GM21360 (cell line): ENCODE results near the gene MYBPC3.
A peak's percentile ranks its signal among the peaks of the same experiment; 100 is the strongest.

Experiments
- ATAC-seq: cut with Tn5 transposase; IDR thresholded peaks from one replicate; pipeline ENCODE4 v1.9.1; 2021; ENCODE audit warnings: mild to moderate bottlenecking, moderate library complexity; ENCODE audit not compliant: unreplicated experiment

Gene MYBPC3

DNA sequence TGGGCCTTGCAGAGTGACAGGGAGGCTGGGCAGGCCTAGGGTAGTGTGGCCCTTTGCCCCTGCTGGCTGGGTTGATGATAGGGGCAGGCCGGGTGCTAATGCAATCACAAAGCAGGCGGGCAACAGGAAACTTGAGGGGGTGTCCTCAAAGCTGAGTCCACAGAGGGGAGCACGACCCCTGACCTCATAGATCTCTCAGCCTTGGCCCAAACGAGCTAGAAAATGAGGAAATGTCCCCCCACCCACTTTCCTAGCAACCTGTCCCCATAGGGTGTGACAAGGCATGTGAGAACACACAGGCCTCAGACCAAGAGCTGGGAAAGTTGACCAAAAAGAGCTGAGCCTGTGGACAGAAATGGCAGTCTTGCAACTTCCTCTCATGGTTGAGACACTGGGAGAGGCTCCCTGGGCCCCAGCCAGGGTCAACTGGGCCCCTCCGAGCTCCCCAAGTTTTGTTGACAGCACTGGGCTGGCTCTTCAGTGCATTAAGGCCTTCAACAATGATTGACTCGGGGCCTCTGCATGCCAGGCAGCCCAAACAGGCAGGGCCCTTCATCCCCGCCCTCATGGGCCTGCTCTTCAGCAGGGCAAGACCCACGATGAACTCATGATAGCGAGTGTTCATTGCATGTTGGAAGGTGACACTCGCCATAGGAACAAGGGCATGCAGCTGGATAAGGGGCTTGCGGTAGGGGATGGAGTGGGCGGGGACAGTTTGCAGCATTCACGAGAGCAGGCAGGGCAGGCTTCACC lies 35.6 kb upstream of the MYBPC3 start:
- no peak for ATAC-seq

DNA sequence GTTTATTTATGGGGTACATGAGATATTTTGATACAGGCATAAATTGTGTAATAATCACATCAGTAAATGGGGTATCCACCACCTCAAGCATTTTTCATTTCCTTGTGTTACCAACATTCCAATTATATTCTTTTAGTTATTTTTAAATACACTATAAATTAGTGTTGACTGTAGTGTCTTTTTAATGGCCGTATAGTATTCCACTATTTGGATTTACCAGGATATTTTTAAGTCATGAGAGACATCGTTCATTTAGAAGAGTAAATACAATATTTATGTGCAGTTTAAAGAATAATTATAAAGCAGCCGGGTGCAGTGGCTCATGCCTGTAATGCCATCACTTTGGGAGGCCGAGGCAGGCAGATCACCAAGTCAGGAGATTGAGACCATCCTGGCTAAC lies 32.0 kb upstream of the MYBPC3 start:
- ATAC-seq, result no peak

DNA sequence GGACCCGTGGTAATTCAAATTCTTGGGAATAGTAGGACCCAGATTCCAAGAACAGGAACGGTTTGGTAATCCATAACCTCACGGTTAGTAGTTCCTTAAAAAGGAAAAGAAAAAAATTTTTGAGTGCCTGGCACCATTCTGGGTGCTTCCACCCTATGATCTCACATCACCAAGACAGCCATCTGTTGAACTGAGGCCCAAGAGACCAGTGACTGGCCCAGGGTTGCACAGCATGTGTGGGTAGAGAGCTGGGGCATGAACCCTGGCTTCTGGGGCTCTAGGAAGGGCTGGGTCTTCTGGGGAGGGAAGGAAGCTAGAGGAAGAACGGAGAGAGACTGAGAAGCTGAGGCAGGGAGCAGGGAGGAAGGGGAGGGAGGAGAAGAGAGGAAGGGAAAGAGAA lies 30.6 kb upstream of the MYBPC3 start:
- ATAC-seq, result no peak

DNA sequence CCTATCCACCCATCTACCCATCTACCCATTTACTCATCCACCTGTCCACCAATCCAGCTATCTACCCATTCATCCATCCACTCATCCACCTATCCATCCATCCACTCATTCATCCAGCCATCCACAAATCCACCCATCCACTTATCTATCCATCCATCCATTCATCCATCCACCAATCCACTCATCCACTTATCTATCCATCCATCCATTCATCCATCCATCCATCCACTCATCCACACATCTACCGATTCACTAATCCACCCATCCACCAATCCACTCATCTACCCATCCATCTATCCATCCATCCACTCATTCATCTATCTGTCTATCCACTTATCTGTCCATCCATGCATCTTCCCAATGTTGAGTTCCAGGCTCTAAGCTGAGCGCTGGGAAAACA lies 27.6 kb upstream of the MYBPC3 start:
- no peak for ATAC-seq

DNA sequence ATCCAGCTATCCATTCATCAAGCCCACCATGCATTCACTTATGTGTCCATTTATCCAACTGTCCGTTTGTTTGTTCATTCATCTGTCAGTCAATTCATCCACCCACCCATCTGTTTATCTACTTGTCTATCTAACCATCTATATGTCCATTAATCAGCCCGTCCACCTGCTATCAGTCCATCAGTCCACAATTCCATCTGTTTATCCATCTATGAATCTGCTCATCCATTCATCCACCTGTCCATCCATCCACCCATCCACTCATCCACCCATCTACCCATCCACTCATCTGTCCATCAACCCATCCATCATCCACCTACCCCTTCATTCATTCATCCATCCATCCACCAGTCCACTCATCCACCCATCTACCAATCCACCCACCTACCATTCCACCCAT lies 26.8 kb upstream of the MYBPC3 start:
- no peak for ATAC-seq

DNA sequence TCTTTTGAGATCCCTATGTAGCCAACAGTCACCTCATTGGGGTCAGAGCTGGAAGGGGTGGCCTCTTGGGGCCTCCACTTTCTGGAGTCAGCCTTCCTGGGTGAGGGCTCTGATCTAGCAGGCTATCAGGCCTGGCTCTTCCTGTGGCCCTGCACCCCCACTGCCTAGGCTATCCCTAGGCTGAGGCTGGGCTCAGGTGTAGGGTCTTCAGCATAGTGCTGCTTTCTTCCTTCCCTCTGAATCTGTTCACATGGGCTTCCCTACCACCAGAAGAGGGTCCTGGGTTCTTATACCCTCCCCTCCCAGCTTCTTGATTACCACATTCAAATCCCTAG lies 26.3 kb upstream of the MYBPC3 start:
- peak; percentile 2 for ATAC-seq

DNA sequence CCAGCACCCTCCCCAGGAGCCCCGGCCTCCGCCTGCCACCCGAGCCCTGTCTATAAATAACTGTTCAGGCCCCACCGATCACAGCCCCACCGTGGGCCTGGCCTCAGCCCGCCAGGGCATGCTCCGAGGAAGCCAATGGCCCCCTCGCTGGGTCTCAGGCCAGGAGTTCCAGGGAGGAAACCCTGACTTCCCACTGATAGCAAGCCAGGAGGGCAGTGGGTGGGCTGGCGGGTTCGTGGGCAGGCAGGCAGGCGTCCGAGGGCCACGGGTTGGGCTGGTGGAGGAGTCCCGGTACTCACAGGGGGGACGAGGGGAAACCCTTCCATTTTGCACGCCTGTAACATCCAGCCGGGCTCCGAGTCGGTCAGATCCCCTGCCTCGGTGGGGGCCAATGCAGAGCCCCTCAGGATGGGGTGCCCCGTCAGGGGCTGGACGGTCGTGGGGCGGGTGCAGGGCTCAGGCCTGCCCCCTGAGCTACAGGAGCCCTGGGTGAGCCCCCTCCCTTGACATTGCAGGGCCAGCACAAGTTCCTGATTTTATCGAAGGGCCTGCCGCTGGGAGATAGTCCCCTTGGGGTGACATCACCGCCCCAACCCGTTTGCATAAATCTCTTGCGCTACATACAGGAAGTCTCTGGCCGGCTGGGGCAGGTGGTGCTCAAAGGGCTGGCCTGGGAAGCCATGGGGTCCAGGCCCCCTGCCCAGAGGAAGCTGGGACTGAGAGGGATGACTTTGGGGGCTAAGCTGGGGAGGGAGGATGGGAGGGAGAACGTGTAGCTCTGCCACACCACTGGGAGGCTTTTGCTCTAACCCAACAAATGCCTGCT lies 25.7 kb upstream of the MYBPC3 start, which contains the start of gene SPI1:
SPI1 (minus strand) TSS at position 538 of the 826 bp plus-strand sequence; CDS start at position 344, 194 bp downstream.
- peak; percentile 69 for ATAC-seq

DNA sequence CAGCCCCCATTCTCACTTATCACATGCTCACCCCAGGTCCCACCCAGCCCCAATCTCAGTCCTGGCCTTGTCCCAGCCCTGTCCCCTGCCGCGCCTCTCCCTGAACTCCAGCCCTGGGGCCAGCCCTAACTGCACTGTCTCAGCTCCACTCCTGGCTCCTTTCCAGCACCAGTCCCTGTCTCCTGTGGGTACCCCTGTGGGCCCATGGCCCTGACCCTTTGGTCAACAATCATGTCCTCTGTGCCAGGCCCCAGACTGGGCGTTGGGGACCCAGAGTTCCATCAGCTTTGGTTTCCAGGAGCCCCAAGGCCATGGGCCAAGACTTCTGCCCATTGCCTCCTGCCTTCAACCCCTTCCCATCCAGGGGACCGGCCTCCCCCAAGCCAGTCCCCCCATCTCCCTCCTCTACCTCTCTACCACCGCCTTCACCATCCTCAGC lies 25.1 kb upstream of the MYBPC3 start:
- ATAC-seq, result peak; percentile 2

DNA sequence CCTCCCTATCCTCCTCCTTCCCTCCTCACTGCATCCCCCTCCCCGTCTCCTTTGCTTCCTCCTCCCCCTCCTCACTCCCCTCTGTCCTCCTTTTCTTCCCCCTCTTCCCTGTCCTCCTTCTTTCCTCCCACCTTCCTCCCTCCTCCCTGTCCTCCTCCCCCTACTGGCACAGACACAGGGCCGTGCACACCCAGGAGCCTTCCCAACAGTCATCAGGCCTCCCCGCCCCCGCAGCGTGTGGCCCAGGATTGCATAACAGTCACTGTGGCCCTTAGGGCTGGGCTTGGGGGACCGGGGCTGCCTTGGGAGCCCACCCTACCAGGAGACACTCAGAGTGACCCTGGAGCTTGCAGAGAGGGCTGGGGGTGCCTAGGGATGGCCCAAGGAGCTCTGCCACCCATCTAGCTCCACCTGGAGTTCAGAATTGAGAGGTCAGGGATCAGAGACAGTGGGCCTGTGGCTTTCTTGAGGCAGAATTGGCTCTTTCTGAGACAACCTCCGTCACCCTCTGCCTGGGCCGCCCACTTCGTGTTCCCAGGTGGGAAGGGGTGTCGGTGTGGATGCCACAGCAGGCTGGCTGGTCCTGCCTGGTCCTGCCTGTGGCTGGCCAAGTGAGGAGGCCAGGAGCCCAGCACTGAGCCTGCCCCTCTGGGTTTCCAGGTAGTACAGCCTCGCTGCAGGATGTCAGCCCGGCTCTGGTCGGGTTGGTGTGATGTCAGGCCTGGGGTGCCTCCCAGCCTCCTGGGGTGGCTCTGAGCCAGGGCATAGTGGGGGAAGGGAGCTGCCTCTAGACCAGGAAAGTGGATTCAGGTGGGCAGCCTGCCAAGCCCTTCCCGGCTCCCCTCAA lies 24.2 kb upstream of the MYBPC3 start:
- ATAC-seq, result no peak

DNA sequence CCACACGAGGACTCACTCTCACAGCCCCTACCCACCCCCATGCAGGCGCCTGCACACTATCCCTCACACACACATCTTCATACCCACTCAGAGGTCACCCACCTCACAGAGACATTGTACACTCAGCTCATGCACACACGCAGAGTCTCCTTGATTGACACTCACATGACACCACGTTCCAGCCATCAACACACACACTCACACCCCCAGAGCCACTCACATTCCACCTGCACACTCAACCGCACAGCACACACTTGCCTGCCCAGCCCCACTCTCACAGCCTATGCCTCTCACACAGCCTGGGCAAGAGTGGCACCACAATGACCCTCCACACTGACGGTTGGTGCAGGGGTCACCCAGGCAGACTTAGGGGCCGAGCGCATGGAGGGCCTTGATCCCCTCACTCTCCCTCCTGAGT lies 23.6 kb upstream of the MYBPC3 start:
- ATAC-seq, result no peak

DNA sequence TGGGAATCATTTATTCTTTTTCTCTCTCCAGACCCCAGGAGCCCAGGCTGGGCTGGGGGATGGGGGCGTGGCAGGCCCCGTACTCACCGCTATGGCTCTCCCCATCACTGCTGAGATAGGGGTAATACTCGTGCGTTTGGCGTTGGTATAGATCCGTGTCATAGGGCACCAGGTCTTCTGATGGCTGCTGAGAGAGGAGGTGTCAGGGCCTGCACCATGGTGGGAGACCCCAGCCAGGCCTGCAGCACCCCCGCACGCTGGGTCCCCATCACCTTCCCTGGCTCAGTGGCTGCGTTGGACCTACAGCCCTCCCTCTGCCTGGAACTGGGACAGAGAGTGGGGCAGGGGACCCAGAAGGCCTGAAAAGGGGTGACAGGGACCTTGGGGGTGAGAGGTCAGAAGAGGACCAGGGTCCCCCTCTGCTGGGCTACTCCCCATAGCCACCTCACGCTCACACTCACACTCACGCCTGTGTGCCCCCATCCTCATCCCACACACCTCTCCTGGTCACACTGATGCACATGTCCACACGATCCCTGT lies 23.1 kb upstream of the MYBPC3 start:
- ATAC-seq, result no peak

DNA sequence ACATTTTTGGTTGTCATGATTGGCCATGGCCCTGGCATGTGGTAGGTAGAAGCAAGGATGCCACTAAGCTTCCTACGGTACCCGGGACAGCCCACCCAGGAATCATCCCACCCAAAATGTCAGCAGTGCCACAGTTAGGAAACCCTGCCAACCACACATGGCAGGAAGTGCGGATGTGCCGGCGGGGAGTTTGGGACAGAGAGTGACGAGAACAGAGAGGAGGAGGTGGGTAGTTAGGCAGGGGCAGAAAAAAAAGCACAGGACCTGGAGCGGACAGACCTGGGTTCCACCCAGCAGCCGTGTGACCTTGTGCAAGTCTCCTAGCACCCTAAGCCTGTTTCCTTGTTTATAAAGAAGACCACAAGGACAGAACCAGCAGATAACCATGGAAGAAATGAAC lies 22.5 kb upstream of the MYBPC3 start:
- no peak for ATAC-seq

DNA sequence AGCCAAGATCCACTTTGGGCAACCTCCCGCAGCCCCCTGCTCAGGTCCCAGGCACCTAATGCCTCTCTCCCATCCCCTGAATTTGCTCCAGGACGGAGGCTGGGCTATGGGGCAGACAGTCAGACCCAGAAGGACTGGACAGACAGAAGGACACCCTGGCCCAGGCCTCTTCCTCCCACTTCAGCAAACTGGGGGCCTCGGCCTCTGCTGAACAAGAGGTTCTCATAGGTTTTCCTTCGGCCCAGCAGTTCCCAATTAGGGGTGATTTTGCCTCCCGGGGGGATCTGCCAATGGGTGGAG lies 22.2 kb upstream of the MYBPC3 start:
- no peak for ATAC-seq

DNA sequence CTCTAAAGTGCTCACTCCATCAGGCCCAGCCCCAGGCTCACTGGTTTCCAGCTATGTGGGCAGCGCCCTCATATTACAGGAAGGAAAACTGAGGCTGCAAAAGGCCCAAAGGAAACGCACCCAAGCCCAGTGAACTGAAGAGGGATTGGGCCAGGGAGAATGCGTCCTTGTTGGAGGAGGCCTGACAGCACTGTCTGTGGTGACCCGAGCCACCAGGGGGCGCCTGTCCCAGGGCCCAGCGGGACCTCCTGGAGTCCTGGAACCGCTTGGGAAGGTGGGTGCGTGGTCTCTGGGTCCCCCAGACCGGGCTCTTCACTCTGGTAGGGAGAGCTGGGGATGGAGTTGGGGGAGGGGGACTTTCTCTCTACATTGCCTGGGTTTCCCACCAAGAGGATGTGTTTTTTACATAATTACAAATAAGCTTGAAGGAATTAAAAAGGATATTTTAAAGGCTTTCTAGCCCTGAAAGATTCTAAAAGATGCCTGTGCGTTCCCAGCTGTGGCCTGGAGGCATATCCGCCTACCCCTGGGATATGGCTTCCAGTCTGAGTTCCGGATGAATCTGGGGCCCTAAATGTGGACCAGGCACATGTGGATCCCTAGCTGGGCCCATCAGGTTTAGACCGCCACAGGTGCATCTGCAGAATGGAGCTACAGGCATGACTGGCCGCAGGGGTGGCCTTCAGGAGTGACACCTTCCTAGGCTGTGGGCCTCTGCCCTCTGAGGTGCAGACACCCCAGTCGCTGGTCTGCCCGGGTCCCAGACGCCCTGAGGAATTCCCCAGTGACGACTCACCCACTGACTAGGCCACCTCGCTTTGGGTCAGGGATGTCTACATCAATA lies 21.6 kb upstream of the MYBPC3 start:
- peak; percentile 29 for ATAC-seq

DNA sequence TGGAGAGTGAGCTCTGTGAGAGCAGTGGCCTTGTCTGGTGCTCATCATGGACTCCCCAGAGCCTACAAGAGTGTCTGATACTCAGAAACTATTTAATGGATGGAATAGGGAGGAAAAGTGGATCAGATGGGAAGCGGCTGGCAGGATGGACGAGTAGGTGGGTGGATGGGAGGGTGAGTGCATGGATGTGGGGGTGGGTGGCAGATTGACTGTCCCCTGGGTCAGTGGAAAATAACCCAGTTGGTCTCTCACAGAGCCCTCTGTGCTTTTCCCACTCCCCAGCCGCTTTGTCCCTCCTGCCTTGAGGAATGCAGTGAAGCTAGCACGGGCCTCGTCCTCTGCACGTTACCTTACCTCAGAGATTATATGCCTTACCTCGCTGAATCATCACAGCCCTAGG lies 19.9 kb upstream of the MYBPC3 start:
- no peak for ATAC-seq

DNA sequence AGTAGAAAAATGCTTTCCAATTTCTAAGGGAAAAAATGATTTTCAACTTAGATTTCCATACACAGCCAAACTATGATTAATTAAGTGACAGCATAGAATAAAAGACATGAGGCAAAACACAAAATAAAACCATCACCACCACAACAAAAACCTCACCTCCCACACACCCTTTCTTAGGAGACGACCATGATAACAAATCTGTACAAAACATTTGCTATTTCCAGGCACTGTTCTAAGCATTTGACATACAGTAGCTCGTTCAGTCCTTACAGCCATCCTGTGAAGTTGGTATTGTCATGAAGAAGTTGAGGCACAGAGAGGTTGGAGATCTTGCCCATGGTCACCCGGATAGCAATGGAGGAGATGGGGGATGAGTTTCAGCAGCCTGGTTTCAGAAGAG lies 17.2 kb upstream of the MYBPC3 start:
- ATAC-seq, result no peak

DNA sequence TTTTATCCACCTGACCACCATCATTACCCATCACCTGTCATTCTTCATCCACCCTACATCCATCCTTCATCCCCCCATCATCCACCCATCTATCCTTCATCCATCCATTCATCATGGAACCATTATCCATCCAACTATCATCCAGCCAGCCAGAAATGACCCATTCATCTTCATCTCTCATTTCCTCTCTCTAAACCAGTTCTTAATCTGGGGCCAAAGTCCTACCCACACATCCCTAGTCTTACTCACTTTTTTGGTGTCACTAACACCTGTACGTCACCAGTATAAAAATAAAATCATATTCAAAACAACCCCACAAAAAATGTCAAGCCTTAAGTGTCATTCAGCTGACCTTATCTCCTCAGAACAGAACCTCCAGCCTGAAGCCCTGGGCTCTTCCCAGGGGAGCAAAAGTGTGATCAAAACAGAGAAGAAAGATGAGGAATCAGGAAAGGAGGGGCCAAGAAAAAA lies 13.6 kb upstream of the MYBPC3 start:
- ATAC-seq, result no peak

DNA sequence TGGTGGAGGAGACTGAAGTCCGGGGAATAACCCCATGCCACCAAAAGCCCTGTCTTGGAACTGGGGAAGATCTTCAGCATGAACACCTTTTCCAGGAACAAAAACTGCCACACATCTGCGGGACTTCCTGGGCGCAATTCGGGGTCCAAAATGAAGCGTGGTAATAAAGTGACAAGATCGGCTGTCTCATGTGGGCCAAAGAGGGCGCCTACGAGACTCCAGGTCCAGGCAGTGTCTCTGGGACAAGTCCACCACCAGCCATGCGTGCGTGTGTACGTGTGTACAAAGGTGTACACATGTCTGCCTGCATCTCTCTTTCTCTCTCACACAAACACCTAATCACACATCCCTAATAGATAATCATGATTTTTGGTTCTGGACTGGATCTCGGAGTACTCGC lies 8.9 kb upstream of the MYBPC3 start:
- ATAC-seq, result no peak

DNA sequence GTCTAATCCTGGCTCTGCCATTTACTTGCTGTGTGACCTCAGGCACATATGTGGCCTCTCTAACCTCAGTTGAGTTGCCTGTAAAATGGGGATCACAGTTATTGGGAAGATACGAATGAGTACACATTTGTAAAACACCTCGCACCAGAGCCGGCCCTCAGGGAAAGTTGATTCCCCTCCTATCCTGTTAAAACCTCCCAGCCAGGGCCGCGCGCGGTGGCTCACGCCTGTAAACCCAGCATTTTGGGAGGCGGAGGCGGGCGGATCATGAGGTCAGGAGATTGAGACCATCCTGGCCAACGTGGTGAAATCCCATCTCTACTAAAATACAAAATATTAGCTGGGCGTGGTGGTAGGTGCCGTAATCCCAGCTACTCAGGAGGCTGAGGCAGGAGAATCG lies 7.8 kb upstream of the MYBPC3 start:
- ATAC-seq, result no peak

DNA sequence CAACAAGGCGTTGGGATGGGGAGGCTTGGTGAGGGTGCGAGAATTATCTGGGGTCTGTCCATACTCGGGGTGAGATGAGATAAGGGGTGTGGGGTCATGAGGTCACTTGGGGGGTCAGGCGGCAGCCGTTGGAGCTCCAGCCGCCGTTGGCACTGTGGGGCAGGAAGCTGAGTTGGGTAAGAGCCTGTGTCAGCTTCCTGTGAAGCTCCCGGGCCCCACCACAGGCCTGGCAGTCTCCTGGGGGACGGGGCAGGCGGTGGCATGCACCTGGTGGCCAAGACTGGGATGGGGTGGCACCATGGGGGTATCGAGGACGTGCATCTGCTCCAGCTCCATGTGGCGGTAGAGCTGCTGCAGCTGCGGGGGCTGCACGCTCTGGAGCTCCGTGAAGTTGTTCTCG lies 7.1 kb upstream of the MYBPC3 start:
- ATAC-seq, result no peak
